BLaER1 treated with 17β-estradiol and CSF1 and Interleukin-3, amounts not matched to agents 10 nM and 100 nM (cell line): ENCODE data around the gene RELL1.

Experiments
- H3K27ac ChIP-seq, 11 experiments: shearing (Covaris generic); formaldehyde crosslinking; 2 replicates each; pipeline ENCODE4 v1.8.1; 2022
- H3K27me3 ChIP-seq, 11 experiments: shearing (Covaris generic); formaldehyde crosslinking; 2 replicates each; pipeline ENCODE4 v1.8.1; 2022
- H3K36me3 ChIP-seq, 11 experiments: shearing (Covaris generic); formaldehyde crosslinking; 2 replicates each; pipeline ENCODE4 v1.8.1; 2022
- H3K4me1 ChIP-seq, 10 experiments: shearing (Covaris generic); formaldehyde crosslinking; 2 replicates each; pipeline ENCODE4 v1.8.1; 2022
- H3K4me2 ChIP-seq, 11 experiments: shearing (Covaris generic); formaldehyde crosslinking; 2 replicates each; pipeline ENCODE4 v1.8.1; 2022
- H3K4me3 ChIP-seq, 10 experiments: shearing (Covaris generic); formaldehyde crosslinking; 2 replicates each; pipeline ENCODE4 v1.8.1; 2022
- H3K9ac ChIP-seq, 11 experiments: shearing (Covaris generic); formaldehyde crosslinking; 2 replicates each; pipeline ENCODE4 v1.8.1; 2022
- H3K9me3 ChIP-seq, 11 experiments: shearing (Covaris generic); formaldehyde crosslinking; replicated peaks in 1 of 11; 2 replicates each; pipeline ENCODE4 v1.8.1; 2022
- H4K20me1 ChIP-seq, 11 experiments: shearing (Covaris generic); formaldehyde crosslinking; 2 replicates each; pipeline ENCODE4 v1.8.1; 2022
- Cebpa-rat ChIP-seq, 11 experiments: shearing (Covaris generic); IDR thresholded peaks; 2 replicates each; pipeline ENCODE4 v1.8.1; 2022

RELL1 gene

GRCh38 chr4:37644962-37645361 is 41.2 kb downstream of the RELL1 start:
- no peak overlapping the region for H3K4me2 ChIP-seq
- H3K9me3 ChIP-seq = no peaks in the 10 kb centered on the region
- H3K9ac ChIP-seq = no peak overlapping the region
- H3K27ac ChIP-seq = no peak overlapping the region
- no peak overlapping the region for H3K4me3 ChIP-seq
- no peak for TF ChIP-seq Cebpa-rat (IDR thresholded peaks at IDR 0.05)
- H3K4me1 ChIP-seq = peaks cover 0 to 23% (median 8%) of the 10 kb centered on the region in 10 experiments; a peak in 10 of 20 replicates
- peaks cover 20 to 88% (median 34%) of the 10 kb centered on the region in 11 experiments for H3K36me3 ChIP-seq
- H4K20me1 ChIP-seq = peaks cover 0 to 75% (median 0%) of the 10 kb centered on the region in 11 experiments; a peak in 5 of 22 replicates
- no peaks in the 10 kb centered on the region for H3K27me3 ChIP-seq

GRCh38 chr4:37641886-37642849 is 44.0 kb downstream of the RELL1 start:
- Histone ChIP-seq H3K9ac (no peak overlapping the region), H3K27ac (no peak overlapping the region), H3K9me3 (no peaks in the 10 kb centered on the region), H3K4me2 (0 out of 22 replicates have a peak overlapping the region, but pooled peaks of 1 of the 11 experiments have one; percentile 6), H3K4me3 (no peak overlapping the region), H4K20me1 (peaks cover 0 to 53% (median 0%) of the 10 kb centered on the region in 11 experiments; a peak in 3 of 22 replicates), H3K27me3 (no peaks in the 10 kb centered on the region), H3K4me1 (peaks cover 0 to 9% (median 2%) of the 10 kb centered on the region in 10 experiments; a peak in 4 of 20 replicates), H3K36me3 (peaks cover 14 to 80% (median 28%) of the 10 kb centered on the region in 11 experiments)
- TF ChIP-seq Cebpa-rat (IDR thresholded peaks at IDR 0.05) = 0 out of 22 replicates have a peak, but pooled peaks of 1 of the 11 experiments have one; percentile 33

DNA sequence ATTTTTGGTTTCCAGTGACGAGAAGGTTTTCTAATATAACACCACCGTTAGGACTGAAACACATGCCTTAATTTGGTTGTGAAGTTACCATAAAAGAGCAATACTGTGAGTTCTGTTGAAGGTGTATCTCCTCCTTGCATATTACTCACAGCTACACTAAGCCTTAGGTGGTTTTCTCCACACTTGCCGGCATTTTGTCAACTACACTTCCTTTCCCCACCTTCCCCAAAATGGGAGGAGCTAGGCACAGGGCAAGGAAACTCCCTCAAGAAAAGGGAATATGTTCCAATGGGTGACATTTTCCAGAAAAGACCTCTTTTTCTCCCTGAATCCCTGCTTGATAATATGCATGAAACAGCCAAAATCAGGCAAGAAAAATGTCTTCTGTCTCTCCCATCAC is 44.8 kb downstream of the RELL1 start:
- H3K27ac ChIP-seq = no peak overlapping the region
- peaks cover 7 to 80% (median 24%) of the 10 kb centered on the region in 11 experiments; a peak in 21 of 22 replicates for H3K36me3 ChIP-seq
- peaks cover 0 to 46% (median 0%) of the 10 kb centered on the region in 11 experiments; a peak in 3 of 22 replicates for H4K20me1 ChIP-seq
- no peak overlapping the region for H3K4me3 ChIP-seq
- no peak for TF ChIP-seq Cebpa-rat (IDR thresholded peaks at IDR 0.05)
- H3K4me2 ChIP-seq = no peak overlapping the region
- H3K4me1 ChIP-seq = peaks cover 0 to 9% (median 2%) of the 10 kb centered on the region in 10 experiments; a peak in 3 of 20 replicates
- no peaks in the 10 kb centered on the region for H3K27me3 ChIP-seq
- H3K9me3 ChIP-seq = no peaks in the 10 kb centered on the region
- H3K9ac ChIP-seq = no peak overlapping the region

GRCh38 chr4:37639551-37640285 is 46.5 kb downstream of the RELL1 start:
- no peak for TF ChIP-seq Cebpa-rat (IDR thresholded peaks at IDR 0.05)
- no peaks in the 10 kb centered on the region for H3K27me3 ChIP-seq
- H4K20me1 ChIP-seq = peaks cover 0 to 39% (median 0%) of the 10 kb centered on the region in 11 experiments; a peak in 3 of 22 replicates
- H3K36me3 ChIP-seq = peaks cover 0 to 79% (median 16%) of the 10 kb centered on the region in 11 experiments; a peak in 17 of 22 replicates
- H3K4me2 ChIP-seq = peak overlapping the region in 4 of 11 experiments; percentile 10 to 23 (median 16); a peak in 2 of 22 replicates
- no peak overlapping the region for H3K4me3 ChIP-seq
- H3K4me1 ChIP-seq = peaks cover 0 to 7% (median 2%) of the 10 kb centered on the region in 10 experiments; a peak in 3 of 20 replicates
- no peak overlapping the region for H3K27ac ChIP-seq
- H3K9me3 ChIP-seq = no peaks in the 10 kb centered on the region
- no peak overlapping the region for H3K9ac ChIP-seq

GRCh38 chr4:37635155-37635554 is 51.0 kb downstream of the RELL1 start:
- no peak overlapping the region for H3K27ac ChIP-seq
- H3K9me3 ChIP-seq = 0 out of 22 replicates have a peak, but pooled peaks cover 0 to 3% (median 0%) of the 10 kb centered on the region in 11 experiments
- H3K9ac ChIP-seq = no peak overlapping the region
- TF ChIP-seq Cebpa-rat (IDR thresholded peaks at IDR 0.05) = no peak
- H3K4me3 ChIP-seq = no peak overlapping the region
- H3K4me2 ChIP-seq = no peak overlapping the region
- H3K36me3 ChIP-seq = peaks cover 32 to 99% (median 52%) of the 10 kb centered on the region in 11 experiments
- H4K20me1 ChIP-seq = peaks cover 0 to 33% (median 0%) of the 10 kb centered on the region in 11 experiments; a peak in 4 of 22 replicates
- H3K4me1 ChIP-seq = peaks cover 0 to 7% (median 0%) of the 10 kb centered on the region in 10 experiments; a peak in 3 of 20 replicates
- H3K27me3 ChIP-seq = no peaks in the 10 kb centered on the region

- no peak overlapping the region for H3K9ac ChIP-seq
- TF ChIP-seq Cebpa-rat (IDR thresholded peaks at IDR 0.05) = no peak
These were observed 52.0 kb downstream of the RELL1 start for GRCh38 chr4:37634180-37634579.

DNA sequence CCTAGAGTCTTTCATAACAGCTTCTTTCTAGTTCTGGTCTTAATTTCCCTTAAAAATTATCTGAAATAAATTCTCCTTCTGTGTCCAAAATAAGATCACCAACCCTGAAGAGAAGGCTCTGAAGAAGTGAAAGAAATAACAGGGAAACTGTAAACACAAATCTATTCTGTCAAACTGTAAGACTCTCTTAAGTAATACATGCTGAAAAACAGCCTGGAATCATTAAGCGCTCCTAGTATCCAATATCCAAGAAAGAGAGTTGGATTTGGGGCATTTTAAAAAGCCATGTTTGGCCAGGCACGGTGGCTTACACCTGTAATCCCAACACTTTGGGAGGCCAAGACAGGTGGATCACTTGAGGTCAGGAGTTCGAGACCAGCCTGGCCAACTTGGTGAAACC is 53.3 kb downstream of the RELL1 start:
- Histone ChIP-seq H3K4me2 (no peak overlapping the region), H3K27ac (no peak overlapping the region), H3K27me3 (no peaks in the 10 kb centered on the region), H3K4me3 (no peak overlapping the region), H3K4me1 (no peaks in the 10 kb centered on the region), H3K36me3 (peaks cover 37 to 100% (median 64%) of the 10 kb centered on the region in 11 experiments), H3K9me3 (0 out of 22 replicates have a peak, but pooled peaks cover 0 to 3% (median 0%) of the 10 kb centered on the region in 11 experiments), H4K20me1 (peaks cover 0 to 46% (median 0%) of the 10 kb centered on the region in 11 experiments; a peak in 4 of 22 replicates), H3K9ac (no peak overlapping the region)
- no peak for TF ChIP-seq Cebpa-rat (IDR thresholded peaks at IDR 0.05)

More at GRCh38 chr4:37634180-37634579, 52.0 kb downstream of the RELL1 start:
- H3K36me3 ChIP-seq = peaks cover 33 to 100% (median 58%) of the 10 kb centered on the region in 11 experiments
- peaks cover 0 to 33% (median 0%) of the 10 kb centered on the region in 11 experiments; a peak in 4 of 22 replicates for H4K20me1 ChIP-seq
- H3K4me2 ChIP-seq = no peak overlapping the region
- H3K9me3 ChIP-seq = 0 out of 22 replicates have a peak, but pooled peaks cover 0 to 3% (median 0%) of the 10 kb centered on the region in 11 experiments
- no peaks in the 10 kb centered on the region for H3K27me3 ChIP-seq
- H3K4me3 ChIP-seq = no peak overlapping the region
- no peak overlapping the region for H3K27ac ChIP-seq
- 0 out of 20 replicates have a peak, but pooled peaks cover 0 to under 1% (median 0%) of the 10 kb centered on the region in 10 experiments for H3K4me1 ChIP-seq

DNA sequence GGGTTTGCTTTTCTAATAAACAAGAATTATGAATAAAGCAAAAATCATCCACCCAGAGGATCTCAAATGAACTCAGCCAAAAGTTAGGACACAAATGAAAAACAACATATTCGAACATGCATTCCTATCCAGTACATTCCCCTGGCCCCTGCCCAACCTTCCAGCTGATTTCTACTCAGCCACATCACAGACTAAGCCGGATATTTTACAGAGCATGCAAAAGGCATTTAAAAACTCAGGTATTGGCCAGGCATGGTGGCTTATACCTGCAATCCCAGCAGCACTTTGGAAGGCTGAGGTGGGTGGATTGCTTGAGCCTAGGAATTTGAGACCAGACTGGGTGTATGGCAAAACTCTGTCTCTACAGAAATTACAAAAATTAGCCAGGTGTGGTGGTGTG is 54.6 kb downstream of the RELL1 start:
- H3K36me3 ChIP-seq = peaks cover 37 to 100% (median 53%) of the 10 kb centered on the region in 11 experiments
- H3K4me2 ChIP-seq = no peak overlapping the region
- H3K27ac ChIP-seq = no peak overlapping the region
- peaks cover 0 to 55% (median 0%) of the 10 kb centered on the region in 11 experiments; a peak in 3 of 22 replicates for H4K20me1 ChIP-seq
- H3K27me3 ChIP-seq = no peaks in the 10 kb centered on the region
- H3K9me3 ChIP-seq = 0 out of 22 replicates have a peak, but pooled peaks cover 0 to 3% (median 0%) of the 10 kb centered on the region in 11 experiments
- no peaks in the 10 kb centered on the region for H3K4me1 ChIP-seq
- no peak for TF ChIP-seq Cebpa-rat (IDR thresholded peaks at IDR 0.05)
- H3K9ac ChIP-seq = no peak overlapping the region
- no peak overlapping the region for H3K4me3 ChIP-seq
